GM21423 (cell line): Measurements from ENCODE around the gene SAPCD1.
"Not testable (repeated sequence)": the region's sequence is repeated elsewhere in the genome, so short reads cannot be mapped to it uniquely, and the experiment has no call there.

Source experiments
- ATAC-seq: cut with Tn5 transposase; IDR thresholded peaks from one replicate; pipeline ENCODE4 v1.9.1; 2021; ENCODE audit warnings: mild to moderate bottlenecking, moderate library complexity; ENCODE audit not compliant: unreplicated experiment

The SAPCD1 gene

DNA sequence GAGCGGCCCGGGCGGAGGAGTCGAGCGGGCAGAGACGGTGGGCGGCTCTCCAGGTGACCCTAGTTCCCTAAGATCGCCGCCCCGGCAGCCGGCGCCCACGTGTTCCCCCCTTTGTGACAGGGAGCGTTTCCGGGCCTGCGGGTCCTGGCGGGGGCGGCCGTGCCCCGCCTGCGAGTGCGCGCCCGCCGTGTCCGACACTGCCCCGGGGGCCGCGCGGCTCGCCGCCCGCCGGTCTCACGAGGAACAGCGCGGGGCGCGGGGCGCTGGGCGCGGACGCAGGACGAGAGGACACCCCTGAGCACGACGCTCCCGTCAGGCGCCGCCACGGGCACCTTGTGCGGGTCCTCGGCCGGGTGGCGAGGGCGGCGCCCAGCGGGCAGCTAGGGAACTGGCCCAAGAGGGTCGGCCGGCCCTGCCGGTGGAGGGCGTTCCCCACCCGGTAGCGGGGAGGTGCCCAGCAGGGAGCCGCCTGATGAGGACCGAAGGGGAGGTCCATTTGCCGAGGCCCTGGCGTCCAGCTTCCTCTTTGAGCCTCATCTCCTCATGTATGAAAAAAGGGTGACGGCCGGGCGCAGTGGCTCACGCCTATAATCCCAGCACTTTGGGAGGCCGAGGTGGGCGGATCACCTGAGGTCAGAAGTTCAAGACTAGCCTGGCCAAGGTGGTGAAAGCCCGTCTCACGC is 33.3 kb downstream of the SAPCD1 start, which contains the start of gene VARS1:
TSS of gene VARS1 (minus strand) at position 137 of the 683 bp plus-strand sequence. CDS start 535 bp downstream, outside the sequence.
- peak; percentile 72 for ATAC-seq

DNA sequence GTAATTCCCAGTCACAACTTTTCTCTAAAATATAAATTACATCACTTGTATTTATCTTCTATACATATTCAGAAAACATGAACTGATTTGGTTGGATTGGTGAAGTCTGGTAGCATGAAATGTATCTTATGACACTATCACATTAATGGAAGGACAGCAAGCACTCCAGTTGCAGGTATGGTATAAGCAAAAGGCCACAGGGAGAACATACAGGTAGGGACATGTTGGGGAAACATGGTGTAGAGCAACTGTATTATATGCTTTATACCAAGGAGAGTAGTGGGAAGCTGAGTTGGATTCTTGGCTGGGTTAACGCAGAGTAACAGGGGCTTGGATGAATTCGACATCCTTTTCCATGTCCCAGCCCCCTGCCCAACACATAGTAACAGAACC is 34.5 kb downstream of the SAPCD1 start:
- ATAC-seq = no peak

DNA sequence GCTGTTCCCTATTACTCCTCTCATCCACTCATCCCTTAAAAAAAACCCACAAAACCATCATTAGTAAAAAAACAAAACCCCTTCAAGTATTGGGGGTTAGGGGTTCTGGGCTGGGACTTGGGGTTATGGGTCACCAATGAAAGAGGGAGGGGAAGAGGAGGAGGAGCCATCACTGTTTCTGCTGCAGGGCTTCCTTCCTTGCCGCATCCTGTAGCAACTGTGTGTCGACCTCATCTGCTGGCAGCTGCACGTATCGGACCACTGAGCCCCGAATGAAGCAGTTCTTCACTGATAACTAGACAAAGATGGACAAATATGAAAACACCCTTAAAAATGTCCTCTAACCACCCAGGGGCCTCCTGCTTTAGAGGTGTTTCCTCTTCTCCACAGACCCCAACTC is 35.1 kb downstream of the SAPCD1 start:
- ATAC-seq = no peak

DNA sequence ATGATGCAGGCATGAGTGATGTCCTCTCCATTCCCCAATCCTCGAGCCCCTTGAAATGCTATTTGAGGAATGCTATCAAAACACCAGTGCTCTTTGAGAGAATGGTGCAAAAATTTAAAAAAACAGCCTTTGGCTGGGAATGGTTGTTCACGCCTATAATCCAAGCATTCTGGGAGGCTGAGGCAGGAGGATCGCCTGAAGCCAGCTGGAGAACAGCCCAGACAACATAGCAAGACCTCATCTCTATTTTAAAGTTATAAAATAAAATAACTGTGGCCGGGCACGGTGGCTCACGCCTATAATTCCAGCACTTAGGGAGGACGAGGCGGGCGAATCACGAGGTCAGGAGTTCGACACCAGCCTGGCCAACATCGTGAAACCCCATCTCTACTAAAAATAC is 37.3 kb downstream of the SAPCD1 start:
- no peak for ATAC-seq

DNA sequence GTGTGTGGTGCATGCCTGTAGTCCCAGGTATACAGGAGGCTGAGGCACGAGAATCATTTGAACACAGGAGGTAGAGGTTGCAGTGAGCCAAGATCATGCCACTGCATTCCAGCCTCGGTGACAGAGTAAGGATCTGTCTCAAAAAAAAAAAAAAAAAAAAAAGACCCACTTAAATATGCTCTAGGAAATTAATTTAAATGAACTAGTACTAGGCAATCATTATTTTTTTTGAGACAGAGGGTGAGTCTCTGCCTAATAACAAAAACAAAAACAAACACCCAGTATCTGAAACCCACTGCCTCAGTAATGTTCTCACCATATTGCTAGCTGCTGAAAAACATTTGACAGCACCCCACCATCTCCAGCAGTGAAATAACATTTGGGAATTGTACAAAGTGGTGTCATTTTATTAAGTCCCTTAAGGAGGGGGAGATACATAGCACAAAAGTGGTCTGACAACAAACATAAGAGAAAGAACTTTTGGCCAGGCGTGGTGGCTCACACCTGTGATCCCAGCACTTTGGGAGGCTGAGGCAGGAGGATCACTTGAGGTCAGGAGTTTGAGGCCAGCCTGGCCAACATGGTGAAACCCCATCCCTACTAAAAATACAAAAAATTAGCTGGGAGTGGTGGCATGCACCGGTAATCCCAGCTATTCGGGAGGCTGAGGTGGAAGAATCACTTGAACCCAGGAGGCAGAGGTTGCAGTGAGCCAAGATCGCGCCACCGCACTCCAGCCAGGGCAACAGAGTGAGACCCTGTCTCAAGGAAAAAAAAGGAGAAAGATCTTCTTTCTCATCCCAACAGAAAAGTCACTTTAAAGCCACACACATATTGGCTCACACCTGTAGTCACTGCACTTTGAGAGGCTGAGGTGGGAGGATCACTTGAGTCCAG is 38.8 kb downstream of the SAPCD1 start:
- not testable (repeated sequence) for ATAC-seq

DNA sequence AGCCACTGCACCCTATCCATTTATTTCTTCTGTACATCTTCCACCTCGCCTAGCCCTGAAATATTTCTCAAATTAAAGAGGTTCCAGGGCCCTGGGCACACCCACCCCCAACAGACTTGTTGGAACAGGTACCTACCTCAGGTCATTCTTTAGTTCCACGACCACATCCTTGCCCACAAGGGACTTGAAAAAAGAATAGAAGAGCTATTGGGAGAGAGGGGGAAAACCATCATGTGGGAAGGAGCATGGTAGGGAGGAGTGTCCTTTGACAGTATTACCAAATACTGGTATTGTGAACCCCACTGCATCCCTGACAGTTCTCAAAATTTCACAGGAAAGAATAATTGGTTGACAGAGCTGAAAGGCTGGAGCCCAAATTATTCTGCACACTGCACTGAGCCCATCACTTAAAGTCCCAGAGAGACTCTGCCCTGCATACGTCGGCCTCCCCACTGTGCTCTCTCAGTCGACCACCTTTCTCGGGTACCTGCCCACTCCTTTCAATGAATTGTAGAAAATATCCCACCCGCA is 43.5 kb downstream of the SAPCD1 start:
- no peak for ATAC-seq

DNA sequence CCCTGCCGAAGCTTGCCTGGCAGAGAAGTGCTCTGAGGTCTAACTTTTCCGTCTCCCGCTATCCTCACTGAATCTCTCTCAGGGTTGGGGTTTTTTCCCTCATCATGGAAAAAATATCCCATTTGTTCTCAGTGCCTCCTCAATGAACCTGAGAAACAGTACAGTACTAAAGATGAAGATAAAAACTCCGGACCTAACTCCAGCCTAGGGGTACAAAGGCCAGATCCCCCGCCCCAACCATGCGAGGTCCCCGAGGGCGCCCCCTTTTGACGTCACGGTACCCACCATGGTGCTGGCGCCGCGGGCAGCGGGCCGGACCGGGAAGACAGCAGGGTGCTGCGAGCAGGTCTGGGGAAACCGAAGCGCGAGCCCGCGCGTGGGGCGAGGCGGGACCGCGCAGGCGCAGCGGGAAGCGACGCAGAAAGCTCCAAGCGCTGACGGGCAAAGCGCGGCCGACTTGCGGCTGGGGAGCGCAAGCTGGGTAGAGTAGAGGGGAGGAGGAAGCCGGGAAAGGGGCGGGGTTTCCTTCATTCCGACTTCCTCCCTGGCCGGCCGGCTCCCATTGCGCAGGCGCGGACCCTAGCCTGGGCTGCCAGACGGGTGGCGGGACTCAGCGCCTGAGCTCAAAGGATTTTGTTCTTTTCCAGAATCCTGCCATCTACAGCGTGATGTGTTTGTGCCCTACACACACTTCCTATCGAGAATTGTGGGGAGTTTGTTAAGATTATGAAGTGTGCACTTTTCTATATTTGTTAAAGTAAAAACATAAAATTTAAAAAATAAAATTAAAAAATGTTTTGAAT is 44.2 kb downstream of the SAPCD1 start, which contains the start of gene LSM2:
TSS of gene LSM2 (minus strand) at position 497 of the 803 bp plus-strand sequence. CDS start at position 288, 209 bp downstream.
- ATAC-seq = peak; percentile 89

DNA sequence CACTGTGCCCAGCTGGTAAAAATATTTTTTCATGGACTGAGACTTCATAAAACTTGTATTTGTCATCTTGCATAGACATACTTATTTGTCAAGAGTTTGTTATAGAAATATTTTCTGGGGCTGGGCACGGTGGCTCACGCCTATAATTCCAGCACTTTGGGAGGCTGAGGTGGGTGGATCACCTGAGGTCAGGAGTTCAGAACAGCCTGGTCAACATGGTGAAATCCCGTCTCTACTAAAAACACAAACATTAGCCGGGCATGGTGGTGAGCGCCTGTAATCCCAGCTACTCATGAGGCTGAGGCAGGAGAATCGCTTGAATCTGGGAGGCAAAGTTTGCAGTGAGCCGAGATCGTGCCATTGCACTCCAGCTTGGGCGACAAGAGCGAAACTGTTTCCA is 46.1 kb downstream of the SAPCD1 start:
- not testable (repeated sequence) for ATAC-seq

DNA sequence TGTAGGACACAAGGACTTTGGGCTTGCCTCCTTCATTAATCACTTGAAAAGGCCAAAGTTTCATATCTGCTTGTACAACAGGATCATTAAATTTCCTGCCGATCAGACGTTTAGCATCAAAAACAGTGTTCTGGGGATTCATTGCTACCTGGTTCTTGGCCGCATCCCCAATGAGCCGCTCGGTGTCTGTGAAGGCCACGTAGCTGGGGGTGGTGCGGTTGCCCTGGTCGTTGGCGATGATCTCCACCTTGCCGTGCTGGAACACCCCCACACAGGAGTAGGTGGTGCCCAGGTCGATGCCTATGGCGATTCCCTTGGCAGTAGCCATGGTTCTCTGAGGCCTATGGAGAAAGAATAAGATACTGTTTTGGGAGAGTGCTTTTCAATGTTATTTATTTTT is 49.2 kb downstream of the SAPCD1 start:
- no peak for ATAC-seq

DNA sequence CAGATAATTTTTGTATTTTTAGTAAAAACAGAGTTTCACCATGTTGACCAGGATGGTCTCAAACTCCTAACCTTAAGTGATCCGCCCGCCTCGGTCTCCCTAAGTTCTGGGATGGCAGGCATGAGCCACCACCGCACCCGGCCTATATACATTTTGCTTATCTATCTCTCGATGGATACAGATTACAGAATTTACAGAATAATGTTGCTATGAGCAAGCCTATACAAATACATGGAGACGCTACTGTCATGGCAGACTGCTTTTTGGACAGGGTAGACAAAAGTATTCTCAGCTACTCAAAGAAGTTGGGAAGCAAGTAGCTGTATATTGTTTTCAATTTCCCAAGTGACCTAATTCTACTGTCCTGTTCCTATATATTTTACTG is 51.0 kb downstream of the SAPCD1 start:
- no peak for ATAC-seq
